Measurements from ENCODE around the gene VWA5B2.

GRCh38 chr3:184228376-184229137 lies 828 bp upstream of the VWA5B2 start:
- TF ChIP-seq, protein P1, sequence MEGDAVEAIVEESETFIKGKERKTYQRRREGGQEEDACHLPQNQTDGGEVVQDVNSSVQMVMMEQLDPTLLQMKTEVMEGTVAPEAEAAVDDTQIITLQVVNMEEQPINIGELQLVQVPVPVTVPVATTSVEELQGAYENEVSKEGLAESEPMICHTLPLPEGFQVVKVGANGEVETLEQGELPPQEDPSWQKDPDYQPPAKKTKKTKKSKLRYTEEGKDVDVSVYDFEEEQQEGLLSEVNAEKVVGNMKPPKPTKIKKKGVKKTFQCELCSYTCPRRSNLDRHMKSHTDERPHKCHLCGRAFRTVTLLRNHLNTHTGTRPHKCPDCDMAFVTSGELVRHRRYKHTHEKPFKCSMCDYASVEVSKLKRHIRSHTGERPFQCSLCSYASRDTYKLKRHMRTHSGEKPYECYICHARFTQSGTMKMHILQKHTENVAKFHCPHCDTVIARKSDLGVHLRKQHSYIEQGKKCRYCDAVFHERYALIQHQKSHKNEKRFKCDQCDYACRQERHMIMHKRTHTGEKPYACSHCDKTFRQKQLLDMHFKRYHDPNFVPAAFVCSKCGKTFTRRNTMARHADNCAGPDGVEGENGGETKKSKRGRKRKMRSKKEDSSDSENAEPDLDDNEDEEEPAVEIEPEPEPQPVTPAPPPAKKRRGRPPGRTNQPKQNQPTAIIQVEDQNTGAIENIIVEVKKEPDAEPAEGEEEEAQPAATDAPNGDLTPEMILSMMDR (IDR thresholded peaks at IDR 0.05): no peak
- TF ChIP-seq POLR2A (IDR thresholded peaks at IDR 0.05): no peak

Measured in lower leg skin (tissue), 3 donors.